Frontal cortex (tissue), 4 donors: Measurements from ENCODE around the gene PLEKHG5. TPM values are rescaled to one million over a fixed set of nuclear protein-coding genes. Genes with fewer than 3 reads are reported as not detected.

Experiments used
- DNase-seq, 2 donors: peaks; one replicate each; pipeline ENCODE4 v3.0.0; 2012; ENCODE audit warnings: low spot score in 2 of 2
- FAIRE-seq: peaks from 2 replicates; lab custom pipeline; 2012; peaks lifted over from hg19 to GRCh38; lab: Jason Lieb, UNC
- small RNA-seq: library from RNA; depleted of rRNA; stranded (forward); fragments of <200 nt; gene quantifications from one replicate; pipeline ENCODE3, GENCODE V24; 2014
- total RNA-seq: library from RNA; depleted of rRNA; stranded (reverse); fragments of >200 nt; gene quantifications from one replicate; pipeline ENCODE4 v1.2.3, GENCODE V29; 2014
- donor health status: control.
- donor health status: control.
- donor health status: control.

Gene PLEKHG5
- total RNA-seq, 1 donor from 2014 or later: 24.9 TPM

GRCh38 chr1:6419804-6420453 is 71.5 kb downstream of the PLEKHG5 start, which contains the start of gene HES2:
Gene HES2, minus strand, starts transcription at chr1:6419919. Its CDS starts 99 bp downstream, at chr1:6419820.
- DNase-seq (peak; percentile 49 to 52), FAIRE-seq (no peak)

GRCh38 chr1:6419397-6419803 is 72.1 kb downstream of the PLEKHG5 start:
- FAIRE-seq (no peak), DNase-seq (no peak)

- FAIRE-seq (no peak), DNase-seq (no peak)
These were observed 72.6 kb downstream of the PLEKHG5 start for GRCh38 chr1:6418668-6419396.

GRCh38 chr1:6417961-6418667 is 73.4 kb downstream of the PLEKHG5 start:
- FAIRE-seq: no peak
- DNase-seq: no peak

Small RNAs within 50 kb of the gene (small RNA-seq; reads per million reads assigned to genes)
- not detected for gene MIR4252
- gene RNU6-731P: not detected

Other genes with a start within 250 kb of the PLEKHG5 start
- gene HES3, start 247.5 kb downstream of the PLEKHG5 start, total RNA-seq: not detected
- 22.0 TPM for gene GPR153, start 230.6 kb downstream of the PLEKHG5 start, total RNA-seq
- 40.8 TPM for gene ACOT7, start 97.9 kb downstream of the PLEKHG5 start, total RNA-seq
- gene HES2, start 71.7 kb downstream of the PLEKHG5 start, total RNA-seq: not detected
- not detected for gene ESPN, start 66.9 kb downstream of the PLEKHG5 start, total RNA-seq
- 9.0 TPM for gene TNFRSF25, start 25.5 kb downstream of the PLEKHG5 start, total RNA-seq
- gene NOL9, start 62.8 kb upstream of the PLEKHG5 start, total RNA-seq: 35.9 TPM
- not detected for gene TAS1R1, start 63.6 kb upstream of the PLEKHG5 start, total RNA-seq
- 11.4 TPM for gene ZBTB48, start 88.3 kb upstream of the PLEKHG5 start, total RNA-seq
- gene KLHL21, start 111.2 kb upstream of the PLEKHG5 start, total RNA-seq: 8.2 TPM
- gene PHF13, start 122.1 kb upstream of the PLEKHG5 start, total RNA-seq: 14.3 TPM
- 22.8 TPM for gene THAP3, start 133.2 kb upstream of the PLEKHG5 start, total RNA-seq
- 24.5 TPM for gene DNAJC11, start 210.1 kb upstream of the PLEKHG5 start, total RNA-seq